Suprapubic skin (tissue), 4 donors: ENCODE data around the gene GNAQ.

Source experiments
- EP300 ChIP-seq: sonication (generic); formaldehyde crosslinking; IDR thresholded peaks from one replicate; pipeline ENCODE4 v1.6.1; 2017; ENCODE audit warnings: antibody characterized with exemption
- POLR2A ChIP-seq, 2 donors: fragments of 450-650 bp; IDR thresholded peaks; one replicate each; pipeline ENCODE4 v1.6.1; 2017; ENCODE audit warnings: antibody characterized with exemption in 2 of 2, mild to moderate bottlenecking in 2 of 2, moderate library complexity in 2 of 2
- POLR2AphosphoS5 ChIP-seq, 3 donors: sonication (generic); formaldehyde crosslinking; IDR thresholded peaks; one replicate each; pipeline ENCODE4 v1.6.1; 2017; ENCODE audit warnings: antibody characterized with exemption in 3 of 3
- TF ChIP-seq, protein P1 (sequence below), 2 donors: fragments of 200-600 bp in 1 of 2; fragments of 450-650 bp in 1 of 2; sonication (generic) in 1 of 2; IDR thresholded peaks; one replicate each; pipeline ENCODE4 v1.5.1; 2016 to 2019; ENCODE audit warnings: antibody characterized with exemption in 2 of 2, mild to moderate bottlenecking in 1 of 2, moderate library complexity in 1 of 2

DNA sequence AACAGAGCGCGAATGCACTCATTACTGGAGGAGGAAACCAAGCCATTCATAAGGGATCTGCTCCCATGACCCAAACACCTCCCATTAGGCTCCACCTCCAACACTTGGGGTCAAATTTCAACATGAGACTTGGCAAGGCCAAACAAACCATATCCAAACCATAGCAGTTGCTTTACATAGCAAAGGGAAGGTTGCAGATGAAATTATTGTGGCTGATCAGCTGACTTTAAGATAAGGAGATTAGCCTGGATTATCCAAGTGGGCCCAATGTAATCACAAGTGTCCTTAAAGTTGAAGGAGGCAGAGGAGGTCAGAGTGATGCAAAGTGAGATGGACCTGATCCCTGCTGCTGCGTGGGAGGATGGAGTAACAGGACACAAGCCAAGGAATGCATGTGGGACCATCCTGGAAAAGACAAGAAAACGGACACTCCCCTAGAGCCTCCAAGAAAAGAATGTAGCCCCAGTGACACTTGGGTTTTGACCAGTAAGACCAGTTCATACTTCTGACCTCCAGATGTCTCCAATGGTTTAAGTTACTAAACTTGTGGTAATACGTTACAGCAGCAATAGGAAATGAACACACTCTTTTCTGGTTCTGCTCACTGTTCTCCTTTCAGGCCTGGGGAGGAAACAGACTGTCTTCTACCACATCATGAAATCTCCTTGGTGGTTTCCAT, 167.3 kb downstream of the GNAQ start:
- no peak for TF ChIP-seq POLR2A (IDR thresholded peaks at IDR 0.05)
- no peak for TF ChIP-seq POLR2AphosphoS5 (IDR thresholded peaks at IDR 0.05)
- TF ChIP-seq, protein P1, sequence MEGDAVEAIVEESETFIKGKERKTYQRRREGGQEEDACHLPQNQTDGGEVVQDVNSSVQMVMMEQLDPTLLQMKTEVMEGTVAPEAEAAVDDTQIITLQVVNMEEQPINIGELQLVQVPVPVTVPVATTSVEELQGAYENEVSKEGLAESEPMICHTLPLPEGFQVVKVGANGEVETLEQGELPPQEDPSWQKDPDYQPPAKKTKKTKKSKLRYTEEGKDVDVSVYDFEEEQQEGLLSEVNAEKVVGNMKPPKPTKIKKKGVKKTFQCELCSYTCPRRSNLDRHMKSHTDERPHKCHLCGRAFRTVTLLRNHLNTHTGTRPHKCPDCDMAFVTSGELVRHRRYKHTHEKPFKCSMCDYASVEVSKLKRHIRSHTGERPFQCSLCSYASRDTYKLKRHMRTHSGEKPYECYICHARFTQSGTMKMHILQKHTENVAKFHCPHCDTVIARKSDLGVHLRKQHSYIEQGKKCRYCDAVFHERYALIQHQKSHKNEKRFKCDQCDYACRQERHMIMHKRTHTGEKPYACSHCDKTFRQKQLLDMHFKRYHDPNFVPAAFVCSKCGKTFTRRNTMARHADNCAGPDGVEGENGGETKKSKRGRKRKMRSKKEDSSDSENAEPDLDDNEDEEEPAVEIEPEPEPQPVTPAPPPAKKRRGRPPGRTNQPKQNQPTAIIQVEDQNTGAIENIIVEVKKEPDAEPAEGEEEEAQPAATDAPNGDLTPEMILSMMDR (IDR thresholded peaks at IDR 0.05): no peak
- TF ChIP-seq EP300: no peak
